Mucosa of stomach (tissue), 1 donor: Measurements from ENCODE around the gene PARD3.

Experiments used
- H3K27me3 ChIP-seq: one replicate; pipeline ENCODE4 v1.7.0; 2013; ENCODE audit warnings: mild to moderate bottlenecking, low read length; ENCODE audit not compliant: control insufficient read depth, insufficient read depth
- H3K36me3 ChIP-seq: one replicate; pipeline ENCODE4 v1.7.0; 2013; ENCODE audit warnings: low read length; ENCODE audit not compliant: control insufficient read depth, insufficient read depth
- H3K4me1 ChIP-seq: one replicate; pipeline ENCODE4 v1.7.0; 2013; ENCODE audit warnings: mild to moderate bottlenecking, low read length; ENCODE audit not compliant: control insufficient read depth, insufficient read depth
- H3K4me3 ChIP-seq: one replicate; pipeline ENCODE4 v1.7.0; 2013; ENCODE audit warnings: low read length
- H3K9ac ChIP-seq: one replicate; pipeline ENCODE4 v1.7.0; 2013; ENCODE audit warnings: mild to moderate bottlenecking, low read length, moderate library complexity
- H3K9me3 ChIP-seq: one replicate; pipeline ENCODE4 v1.7.0; 2013; ENCODE audit warnings: mild to moderate bottlenecking, low read length, moderate library complexity; ENCODE audit not compliant: control insufficient read depth
- donor health status: Pancreatic carcinoma.

The PARD3 gene

DNA sequence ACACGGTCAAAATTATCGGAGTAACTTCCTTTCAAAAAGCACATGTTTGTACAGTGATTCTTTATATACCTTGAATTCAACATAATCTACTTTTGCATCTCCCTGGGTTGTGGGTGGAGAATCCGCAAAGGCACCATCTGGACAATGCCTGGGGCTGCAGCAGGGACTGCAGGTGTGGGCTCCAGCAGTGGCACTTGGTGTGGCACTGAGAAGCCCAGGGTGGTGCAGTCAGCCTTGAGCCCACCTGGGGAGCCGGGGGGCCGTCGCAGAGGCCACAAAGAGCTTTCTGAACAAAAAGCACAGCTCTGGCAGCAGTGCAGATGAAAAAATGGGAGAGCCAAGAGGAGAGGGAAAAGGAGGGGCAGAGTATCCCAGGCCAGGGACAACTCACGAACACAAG lies 22.2 kb downstream of the PARD3 start:
- no peak overlapping the region for H3K9ac ChIP-seq
- H3K4me3 ChIP-seq = no peak overlapping the region
- H3K9me3 ChIP-seq = no peaks in the 10 kb centered on the region
- H3K27me3 ChIP-seq = no peaks in the 10 kb centered on the region
- peaks cover 12% of the 10 kb centered on the region for H3K4me1 ChIP-seq
- H3K36me3 ChIP-seq = no peaks in the 10 kb centered on the region

DNA sequence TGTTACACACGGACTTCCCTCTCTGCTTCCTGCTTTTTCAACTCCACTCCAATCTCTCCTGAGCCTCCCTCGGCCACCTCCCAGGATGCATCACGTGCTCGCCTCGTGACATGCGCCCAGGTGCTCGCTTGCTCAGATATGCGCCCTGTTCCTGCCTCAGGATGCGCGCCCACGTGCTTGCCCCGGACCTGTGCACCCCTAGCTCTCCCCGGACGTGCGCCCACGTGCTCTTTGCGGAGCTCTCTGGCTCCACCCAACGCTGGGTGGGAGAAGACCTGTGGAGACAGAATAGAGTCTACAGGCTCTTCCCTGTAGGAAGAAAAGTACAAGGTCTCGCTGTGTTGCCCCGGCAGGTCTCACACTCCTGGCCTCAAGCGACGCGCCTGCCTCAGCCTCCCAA lies 23.1 kb downstream of the PARD3 start:
- H3K4me1 ChIP-seq = peaks cover 12% of the 10 kb centered on the region
- no peaks in the 10 kb centered on the region for H3K36me3 ChIP-seq
- no peak overlapping the region for H3K4me3 ChIP-seq
- H3K9me3 ChIP-seq = no peaks in the 10 kb centered on the region
- no peaks in the 10 kb centered on the region for H3K27me3 ChIP-seq
- H3K9ac ChIP-seq = no peak overlapping the region

DNA sequence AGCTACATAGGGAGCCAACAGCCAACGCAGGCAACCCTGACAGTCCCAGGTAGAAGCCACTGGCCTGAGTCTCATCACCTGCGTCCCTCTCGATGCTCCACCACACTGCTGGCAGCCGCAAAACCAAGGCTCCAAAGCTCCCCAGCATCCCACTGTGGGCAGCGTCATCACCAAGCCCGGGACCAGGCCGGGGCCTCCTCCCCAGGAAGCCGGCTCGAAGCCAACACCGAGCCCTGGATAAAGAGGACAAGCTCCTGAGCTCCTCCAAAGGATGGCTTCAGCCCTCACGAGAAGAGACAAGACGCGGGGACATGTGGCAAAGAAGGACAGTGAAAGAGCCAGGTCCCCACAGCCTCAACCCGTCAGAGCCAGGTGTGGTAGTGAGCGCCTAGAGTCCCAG lies 23.9 kb downstream of the PARD3 start:
- H3K4me3 ChIP-seq = no peak overlapping the region
- H3K4me1 ChIP-seq = peaks cover 16% of the 10 kb centered on the region
- H3K9ac ChIP-seq = no peak overlapping the region
- H3K9me3 ChIP-seq = no peaks in the 10 kb centered on the region
- H3K27me3 ChIP-seq = no peaks in the 10 kb centered on the region
- no peaks in the 10 kb centered on the region for H3K36me3 ChIP-seq

DNA sequence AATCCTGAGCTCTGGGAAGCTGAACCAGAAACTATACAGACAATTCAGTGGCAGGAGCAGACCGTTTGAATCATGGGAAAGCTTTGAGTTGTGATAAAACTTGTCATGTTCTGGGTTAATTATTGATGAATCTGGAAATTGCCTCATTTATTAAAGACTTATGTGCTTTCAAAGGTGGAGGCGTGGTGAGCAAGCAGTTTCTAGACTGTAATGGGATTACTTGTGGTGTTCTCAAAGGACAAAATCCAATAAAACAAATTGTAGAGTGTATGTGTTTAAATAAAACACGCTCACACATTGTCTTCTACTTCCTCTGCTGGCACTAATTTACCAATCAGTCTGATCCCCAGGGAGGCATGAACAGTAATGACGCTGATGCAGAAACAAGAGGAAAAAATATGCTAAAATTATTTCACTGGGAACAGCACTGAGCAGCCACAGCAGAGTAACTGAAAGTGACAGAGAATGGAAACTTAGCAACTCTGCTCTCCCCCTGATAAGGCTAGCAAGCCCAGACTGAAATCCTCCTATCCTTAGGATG lies 25.1 kb downstream of the PARD3 start:
- Histone ChIP-seq H3K27me3 (no peaks in the 10 kb centered on the region), H3K9ac (no peak overlapping the region), H3K36me3 (no peaks in the 10 kb centered on the region), H3K9me3 (no peaks in the 10 kb centered on the region), H3K4me3 (no peak overlapping the region), H3K4me1 (peaks cover 18% of the 10 kb centered on the region)

DNA sequence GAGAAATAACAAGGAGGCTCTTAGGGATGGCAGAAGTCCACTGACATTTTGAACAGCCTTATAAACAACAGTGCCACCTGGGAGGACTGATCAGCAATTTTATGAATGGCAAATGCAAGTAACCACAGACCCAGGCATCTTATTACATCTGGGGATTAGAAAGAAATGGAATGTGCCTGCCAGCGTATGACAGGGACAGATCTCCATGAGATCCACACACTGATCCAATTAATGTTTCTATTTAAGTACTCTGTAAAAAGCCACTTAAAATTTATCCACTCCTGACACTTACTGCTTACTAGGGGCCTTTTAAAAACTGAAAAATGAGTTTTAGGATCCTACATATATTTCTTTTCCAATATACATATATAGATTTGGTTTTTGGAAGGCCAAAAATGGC lies 28.6 kb downstream of the PARD3 start:
- Histone ChIP-seq H3K36me3 (no peaks in the 10 kb centered on the region), H3K4me3 (no peak overlapping the region), H3K27me3 (no peaks in the 10 kb centered on the region), H3K9ac (no peak overlapping the region), H3K9me3 (no peaks in the 10 kb centered on the region), H3K4me1 (peaks cover 26% of the 10 kb centered on the region)

DNA sequence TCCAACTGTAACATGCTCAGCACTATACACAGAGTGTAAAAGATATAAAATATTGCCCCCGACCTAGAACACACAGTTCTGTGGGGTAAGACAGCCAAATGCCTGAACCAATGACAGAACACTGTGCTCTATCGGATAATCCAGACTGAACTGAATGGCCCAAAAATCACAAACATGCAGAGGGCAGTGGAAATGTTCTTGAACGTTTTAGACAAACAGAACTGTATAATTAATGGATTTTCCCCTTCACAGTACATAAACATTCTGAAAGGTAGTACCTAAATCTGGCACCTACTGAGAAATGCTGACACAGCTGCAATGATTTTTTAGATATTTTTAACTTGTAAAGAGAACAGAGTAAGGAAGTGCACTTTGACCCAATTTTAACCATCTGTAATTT lies 33.4 kb downstream of the PARD3 start:
- no peaks in the 10 kb centered on the region for H3K27me3 ChIP-seq
- peaks cover 20% of the 10 kb centered on the region for H3K4me1 ChIP-seq
- no peak overlapping the region for H3K4me3 ChIP-seq
- no peak overlapping the region for H3K9ac ChIP-seq
- H3K9me3 ChIP-seq = no peaks in the 10 kb centered on the region
- H3K36me3 ChIP-seq = no peaks in the 10 kb centered on the region

DNA sequence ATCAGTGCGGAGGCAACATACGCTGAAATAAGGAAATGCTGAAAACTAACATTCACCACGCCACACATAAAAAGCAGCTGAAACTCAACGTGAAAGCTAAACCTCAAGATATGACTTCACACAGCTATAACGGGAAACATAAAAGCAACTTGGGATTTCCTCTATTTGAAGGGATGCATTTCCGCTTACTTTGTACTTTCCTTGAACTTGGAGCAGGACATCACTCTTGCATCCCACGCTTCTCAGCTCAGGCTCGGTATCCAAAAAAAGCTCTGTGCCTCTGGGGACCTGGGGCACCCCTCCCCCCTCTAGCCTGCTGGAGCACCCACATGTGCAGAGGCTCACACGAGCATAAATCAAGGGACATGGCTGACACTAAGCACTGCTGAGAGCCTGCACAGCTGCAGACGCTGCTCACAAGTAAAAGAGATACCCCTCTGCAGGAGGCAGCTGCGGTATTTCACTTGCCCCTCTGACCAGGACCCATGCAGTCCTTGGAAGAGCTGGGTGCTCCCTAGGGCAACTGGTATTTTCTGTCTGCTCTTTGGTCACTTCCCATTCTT lies 34.2 kb downstream of the PARD3 start:
- no peaks in the 10 kb centered on the region for H3K9me3 ChIP-seq
- H3K4me1 ChIP-seq = peaks cover 14% of the 10 kb centered on the region
- no peak overlapping the region for H3K9ac ChIP-seq
- no peaks in the 10 kb centered on the region for H3K36me3 ChIP-seq
- H3K27me3 ChIP-seq = no peaks in the 10 kb centered on the region
- H3K4me3 ChIP-seq = no peak overlapping the region

DNA sequence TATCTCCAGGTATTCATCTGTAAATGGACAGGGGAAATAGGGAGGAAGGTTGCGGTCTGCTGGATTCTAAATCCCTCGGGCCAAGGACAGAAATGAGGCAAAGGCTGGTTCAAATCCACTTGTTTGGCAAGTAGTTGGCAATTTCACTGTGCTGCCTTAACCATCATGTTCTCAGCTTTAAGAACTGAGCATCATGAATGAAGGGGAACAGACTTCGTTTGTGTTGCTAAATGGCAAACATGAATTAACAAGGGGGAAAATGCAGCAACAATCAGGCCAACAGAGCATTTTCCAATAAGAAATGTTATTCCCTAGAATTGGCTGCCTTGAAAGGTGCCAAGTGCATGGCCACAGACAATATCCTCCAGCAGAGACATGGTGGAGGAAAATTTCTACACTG lies 36.9 kb downstream of the PARD3 start:
- H3K9ac ChIP-seq = no peak overlapping the region
- H3K27me3 ChIP-seq = no peaks in the 10 kb centered on the region
- H3K9me3 ChIP-seq = no peaks in the 10 kb centered on the region
- H3K36me3 ChIP-seq = no peaks in the 10 kb centered on the region
- H3K4me3 ChIP-seq = no peak overlapping the region
- H3K4me1 ChIP-seq = peaks cover 21% of the 10 kb centered on the region

DNA sequence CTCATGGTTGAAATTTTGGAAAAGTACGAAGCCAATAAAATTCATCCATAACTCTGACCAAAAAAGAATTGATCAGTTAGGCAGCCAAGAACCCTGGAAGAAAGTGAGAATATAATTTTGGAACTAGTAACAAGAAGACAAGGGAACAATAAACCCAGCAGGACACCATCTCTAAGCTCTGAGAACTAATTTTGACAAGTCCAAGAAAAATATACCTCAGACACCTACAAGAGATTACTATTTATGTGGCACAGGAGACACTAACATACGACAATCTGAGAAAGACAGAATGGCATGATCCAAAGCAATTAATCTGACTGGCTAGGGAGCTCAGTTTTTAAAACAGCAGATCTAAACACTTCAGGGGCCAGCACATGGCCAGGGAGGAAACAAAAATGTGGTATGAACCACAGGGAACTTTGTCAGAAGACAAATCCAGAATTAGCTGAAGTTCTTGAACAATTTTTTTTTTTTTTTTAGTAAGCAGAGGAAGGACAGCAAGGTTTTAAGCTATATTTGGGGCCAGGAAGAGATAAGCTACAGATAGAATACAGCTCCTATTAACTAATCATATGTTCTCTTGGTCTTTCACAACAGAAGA lies 38.9 kb downstream of the PARD3 start:
- peaks cover 12% of the 10 kb centered on the region for H3K4me1 ChIP-seq
- no peaks in the 10 kb centered on the region for H3K9me3 ChIP-seq
- H3K4me3 ChIP-seq = no peak overlapping the region
- no peak overlapping the region for H3K9ac ChIP-seq
- H3K36me3 ChIP-seq = no peaks in the 10 kb centered on the region
- no peaks in the 10 kb centered on the region for H3K27me3 ChIP-seq

DNA sequence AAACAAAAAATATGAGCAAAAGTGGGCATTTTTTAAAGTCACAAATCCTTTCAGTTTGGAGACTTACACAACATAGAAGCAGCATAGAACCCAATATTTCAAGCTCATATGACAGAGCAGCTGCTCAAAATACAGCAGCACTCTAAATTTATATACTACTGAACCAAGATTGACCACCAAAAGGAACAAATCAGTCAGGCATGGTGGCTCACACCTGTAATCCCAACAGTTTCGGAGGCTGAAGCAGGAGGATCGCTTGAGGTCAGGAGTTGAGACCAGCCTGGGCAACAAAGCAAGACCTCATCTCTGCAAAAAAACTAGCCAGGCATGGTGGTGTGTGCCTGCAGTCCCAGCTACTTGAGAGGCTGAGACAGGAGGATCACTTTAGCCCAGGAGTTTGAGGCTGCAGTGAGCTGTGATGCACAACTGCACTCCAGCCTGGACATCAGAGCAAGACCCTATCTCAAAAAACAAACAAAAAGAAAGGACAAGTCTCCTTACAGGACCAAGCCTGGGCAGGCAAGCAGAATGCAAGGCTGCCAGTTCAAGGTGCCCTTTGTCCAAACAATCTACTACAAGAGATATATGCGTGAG lies 40.0 kb downstream of the PARD3 start:
- Histone ChIP-seq H3K27me3 (no peaks in the 10 kb centered on the region), H3K4me1 (peaks cover 7% of the 10 kb centered on the region), H3K9ac (no peak overlapping the region), H3K4me3 (no peak overlapping the region), H3K36me3 (no peaks in the 10 kb centered on the region), H3K9me3 (no peaks in the 10 kb centered on the region)

DNA sequence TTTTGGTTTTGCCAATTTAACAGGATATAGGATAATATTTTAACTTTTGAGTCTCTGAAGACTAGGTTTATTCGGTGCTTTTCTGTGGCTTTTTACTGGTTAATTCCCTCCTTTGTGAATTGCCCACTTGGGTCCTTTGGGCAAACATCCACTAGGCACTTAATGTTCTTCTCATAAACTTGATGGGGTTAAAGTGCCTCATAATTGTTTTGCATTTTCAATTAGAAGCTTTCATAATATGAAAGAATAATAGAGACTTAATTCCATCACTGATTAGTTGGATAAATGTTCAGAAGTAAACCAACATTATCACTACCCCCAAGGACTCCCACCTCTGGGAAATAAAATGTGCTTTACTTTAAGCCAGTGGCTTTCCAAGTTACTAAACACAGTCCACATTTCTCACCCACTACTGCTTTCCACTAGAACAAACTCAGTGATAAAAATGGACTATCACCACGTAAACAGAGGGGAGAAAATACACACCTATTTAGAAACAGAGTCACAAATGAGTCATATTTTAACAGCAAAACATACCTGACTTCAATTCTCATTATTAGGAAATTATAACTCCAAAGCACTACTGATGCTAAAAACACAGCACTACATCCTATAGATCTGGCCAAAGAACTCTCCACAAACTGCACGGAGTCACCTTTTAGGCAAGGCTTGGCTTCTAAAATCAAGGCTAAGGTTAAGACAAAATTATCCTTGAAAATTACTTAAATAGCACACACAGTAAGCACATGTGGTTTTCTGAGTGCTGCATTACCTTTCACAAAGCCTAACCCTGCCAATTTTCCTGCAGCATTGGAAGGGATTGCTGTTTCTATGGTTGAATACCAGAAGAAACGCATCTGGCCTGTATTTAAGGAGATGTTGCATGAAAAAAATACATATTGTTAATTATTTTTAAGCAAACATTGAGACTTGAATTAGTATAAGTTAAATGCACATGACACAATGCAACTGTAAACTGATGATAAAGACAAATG lies 41.2 kb downstream of the PARD3 start:
- Histone ChIP-seq H3K36me3 (no peaks in the 10 kb centered on the region), H3K4me3 (no peak overlapping the region), H3K4me1 (peaks cover 10% of the 10 kb centered on the region), H3K27me3 (no peaks in the 10 kb centered on the region), H3K9me3 (no peaks in the 10 kb centered on the region), H3K9ac (no peak overlapping the region)

DNA sequence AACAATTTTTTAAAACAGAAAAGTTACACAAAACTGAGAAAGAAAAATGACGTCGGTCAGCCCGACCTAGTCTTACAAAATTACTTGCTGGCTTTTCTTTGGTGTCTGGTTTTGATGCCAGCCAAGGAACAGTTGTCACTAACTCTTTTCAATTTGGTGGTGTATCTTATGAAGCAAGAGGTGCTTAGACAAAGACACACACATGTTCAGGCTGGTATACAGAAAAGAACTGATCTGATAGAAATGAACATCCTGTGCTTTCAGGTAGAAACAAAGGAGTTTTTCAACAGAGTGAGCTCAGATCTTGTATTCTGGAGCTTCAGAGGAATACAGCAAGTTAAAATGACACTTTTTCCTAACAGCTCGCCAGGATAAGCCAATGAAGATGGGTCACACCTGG lies 43.6 kb downstream of the PARD3 start:
- no peak overlapping the region for H3K4me3 ChIP-seq
- H3K4me1 ChIP-seq = peaks cover 20% of the 10 kb centered on the region
- H3K27me3 ChIP-seq = no peaks in the 10 kb centered on the region
- no peak overlapping the region for H3K9ac ChIP-seq
- H3K9me3 ChIP-seq = no peaks in the 10 kb centered on the region
- no peaks in the 10 kb centered on the region for H3K36me3 ChIP-seq
